Activated naive CD4-positive, alpha-beta T cell treated with anti-CD3 and anti-CD28 coated beads, Interleukin-2, amount 50 U/mL, for 72 hours (primary cell): ENCODE data around the gene ZNF487. TPM values are rescaled to one million over a fixed set of nuclear protein-coding genes. Genes with fewer than 3 reads are reported as not detected.
"Not testable (repeated sequence)": the region's sequence is repeated elsewhere in the genome, so short reads cannot be mapped to it uniquely, and the experiment has no call there.

Experiments
- ATAC-seq, 2 donors: fragments of 150-1000 bp; cut with Tn5 transposase; 2 replicates each; pipeline ENCODE4 v1.10.0; 2021; ENCODE audit warnings: mild to moderate bottlenecking in 2 of 2, moderate library complexity in 2 of 2
- DNase-seq, 2 donors: peaks; one replicate each; pipeline ENCODE4 v3.0.0; 2021 to 2022; ENCODE audit warnings: low spot score in 2 of 2
- H3K27ac Mint-ChIP-seq, 2 donors: one replicate each; pipeline ENCODE4 v1.8.0; 2022; ENCODE audit warnings: mild to moderate bottlenecking in 2 of 2, mixed read lengths in 2 of 2
- H3K36me3 Mint-ChIP-seq, 2 donors: one replicate each; pipeline ENCODE4 v1.8.0; 2022; ENCODE audit warnings: mixed read lengths in 2 of 2
- H3K9me3 Mint-ChIP-seq, 2 donors: one replicate each; pipeline ENCODE4 v1.8.0; 2022; ENCODE audit warnings: mixed read lengths in 2 of 2
- total RNA-seq, 2 donors: library from RNA; stranded (reverse); gene quantifications; one replicate each; pipeline ENCODE4 v1.2.3, GENCODE V29; 2022

ZNF487 gene
- 1 to 10 TPM; 2.7 to 4.1 TPM for total RNA-seq

DNA sequence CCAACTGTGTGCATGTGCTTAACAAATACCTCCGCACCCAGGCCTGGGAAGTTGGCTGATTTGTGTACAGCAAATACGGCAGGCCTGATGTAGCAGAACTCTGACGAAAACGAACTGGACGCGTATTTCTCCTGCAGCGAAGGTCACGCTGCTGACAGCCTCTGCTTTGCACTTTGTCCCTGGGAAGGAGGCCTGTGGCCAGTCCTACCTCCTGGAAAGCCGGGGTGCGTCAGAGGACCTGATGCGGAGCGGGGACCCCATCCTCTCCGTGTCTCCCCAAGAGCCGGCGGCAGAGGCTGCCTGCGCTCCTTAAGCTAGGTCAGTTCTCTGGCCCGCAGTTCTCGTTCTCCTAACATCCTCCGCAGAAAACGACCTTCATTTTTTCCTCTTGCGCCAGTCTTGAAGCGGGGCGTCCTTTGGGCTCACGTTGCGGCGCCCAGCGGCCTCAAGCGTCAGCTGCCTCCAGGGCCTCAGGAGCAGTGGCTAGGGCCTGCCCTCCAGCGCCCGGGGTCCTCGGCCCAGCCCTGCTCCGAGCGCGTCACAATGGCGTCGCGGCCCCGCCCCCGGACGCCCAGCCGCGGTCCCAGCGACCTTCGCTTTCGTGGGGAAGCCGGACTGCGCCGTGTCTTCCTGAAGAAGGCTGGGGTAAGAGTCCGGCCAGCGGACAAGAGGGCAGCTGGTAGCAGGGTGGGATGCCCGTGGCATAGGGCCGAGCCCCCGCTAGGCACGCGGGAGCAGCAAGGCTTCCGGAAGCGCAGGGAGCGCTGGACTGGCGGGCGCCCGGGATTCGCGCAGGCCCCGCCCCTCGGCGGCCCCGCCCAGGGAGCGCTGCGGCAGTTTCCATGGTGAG is at the start of gene ZNF487:
Gene ZNF487, plus strand, starts transcription at position 821 of the 850 bp plus-strand sequence. CDS start 38,703 bp downstream, outside the sequence.
- peak; percentile 96 to 97 for ATAC-seq
- H3K36me3 Mint-ChIP-seq, result peaks cover 6 to 7% of the 10 kb centered on the region in 2 donors
- peak; percentile 91 for DNase-seq
- H3K27ac Mint-ChIP-seq, result peak within 1 kb of the TSS; percentile 98 to 99
- H3K9me3 Mint-ChIP-seq, result no peaks in the 10 kb centered on the region

DNA sequence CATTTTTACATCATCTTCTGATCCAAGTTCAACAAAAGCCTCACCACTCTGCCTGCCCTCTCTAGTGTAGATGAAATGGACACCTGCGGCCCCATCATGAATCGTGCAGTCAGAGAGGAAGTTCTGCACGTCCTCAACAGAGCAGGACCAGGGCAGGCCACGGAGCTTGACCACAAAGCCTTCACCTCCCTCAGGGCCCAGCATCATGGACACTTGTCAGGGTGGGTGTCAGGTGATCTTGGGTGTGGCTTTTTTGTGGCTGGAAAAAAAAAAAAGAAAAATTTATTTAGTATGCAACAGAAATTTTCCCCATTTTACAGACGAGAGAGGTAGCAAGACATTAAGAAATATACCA is 49.3 kb upstream of the ZNF487 start:
- DNase-seq (no peak), ATAC-seq (no peak)
- Mint-ChIP-seq H3K9me3 (no peaks in the 10 kb centered on the region), H3K27ac (peak overlapping the region; percentile 39 to 95), H3K36me3 (peaks cover 36 to 49% of the 10 kb centered on the region in 2 donors)

DNA sequence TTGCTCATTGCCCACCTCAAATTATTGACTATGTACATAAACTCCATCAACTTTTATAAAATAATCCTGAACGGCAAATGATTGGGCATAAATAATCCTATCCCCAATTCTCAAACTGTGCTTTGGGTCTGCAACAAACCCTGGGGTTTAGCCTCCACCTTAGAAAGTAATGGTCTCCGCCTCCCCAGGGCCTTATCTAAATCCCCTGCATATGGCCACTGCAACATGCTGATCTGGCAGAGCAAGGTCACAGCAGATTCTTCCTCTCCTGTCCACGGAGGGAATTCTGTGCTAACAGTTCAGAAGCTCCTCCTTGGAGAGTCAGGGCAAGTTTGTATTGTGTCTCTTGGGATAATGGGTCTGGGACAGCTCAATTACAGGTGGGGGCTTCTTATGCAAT is 47.0 kb upstream of the ZNF487 start:
- Mint-ChIP-seq H3K9me3 (no peaks in the 10 kb centered on the region), H3K27ac (peak overlapping the region; percentile 33 to 50), H3K36me3 (peaks cover 55 to 67% of the 10 kb centered on the region in 2 donors)
- ATAC-seq, result no peak
- DNase-seq, result no peak

DNA sequence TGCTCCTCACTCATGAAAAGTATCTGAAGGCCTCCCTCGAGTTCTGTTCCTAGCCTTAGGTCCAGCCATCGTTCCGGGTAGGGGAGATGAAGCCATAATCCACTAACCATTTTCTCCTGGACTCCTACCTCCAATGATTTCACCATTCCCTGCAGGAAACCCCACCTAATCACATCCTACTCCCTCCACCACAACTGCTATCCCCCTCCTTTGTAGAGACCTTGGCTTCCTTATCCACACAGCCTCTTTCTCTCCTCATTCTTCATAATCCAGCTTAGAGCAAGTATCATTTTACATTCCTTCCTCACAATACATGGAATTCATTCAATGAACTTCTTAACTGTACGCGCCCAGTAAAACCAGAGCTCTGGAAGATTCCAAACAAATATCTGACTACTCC is 46.6 kb upstream of the ZNF487 start:
- peaks cover 59 to 71% of the 10 kb centered on the region in 2 donors for H3K36me3 Mint-ChIP-seq
- DNase-seq, result no peak
- no peaks in the 10 kb centered on the region for H3K9me3 Mint-ChIP-seq
- no peak for ATAC-seq
- H3K27ac Mint-ChIP-seq, result peak overlapping the region; percentile 33 to 50

DNA sequence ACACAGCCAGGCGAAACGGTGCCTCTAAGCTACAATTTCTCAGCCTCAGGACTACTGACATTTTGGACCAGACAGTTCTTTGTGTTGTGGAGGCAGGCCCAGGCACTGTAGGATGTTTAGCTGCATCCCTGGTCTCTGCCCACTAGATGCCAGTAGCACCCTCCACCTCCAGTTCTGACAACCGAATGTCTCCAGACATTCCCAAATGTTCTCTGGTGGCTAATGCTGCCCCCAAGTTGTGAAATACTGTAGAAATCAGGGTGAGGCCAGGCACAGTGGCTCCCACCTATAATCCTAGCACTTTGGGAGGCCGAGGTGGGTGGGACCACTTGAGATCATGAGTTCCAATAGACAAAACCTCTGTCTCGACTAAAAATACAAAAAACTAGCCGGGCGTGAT is 46.2 kb upstream of the ZNF487 start:
- Mint-ChIP-seq H3K36me3 (peaks cover 64 to 75% of the 10 kb centered on the region in 2 donors), H3K27ac (peak overlapping the region; percentile 33 to 50), H3K9me3 (no peaks in the 10 kb centered on the region)
- DNase-seq (no peak), ATAC-seq (no peak)

DNA sequence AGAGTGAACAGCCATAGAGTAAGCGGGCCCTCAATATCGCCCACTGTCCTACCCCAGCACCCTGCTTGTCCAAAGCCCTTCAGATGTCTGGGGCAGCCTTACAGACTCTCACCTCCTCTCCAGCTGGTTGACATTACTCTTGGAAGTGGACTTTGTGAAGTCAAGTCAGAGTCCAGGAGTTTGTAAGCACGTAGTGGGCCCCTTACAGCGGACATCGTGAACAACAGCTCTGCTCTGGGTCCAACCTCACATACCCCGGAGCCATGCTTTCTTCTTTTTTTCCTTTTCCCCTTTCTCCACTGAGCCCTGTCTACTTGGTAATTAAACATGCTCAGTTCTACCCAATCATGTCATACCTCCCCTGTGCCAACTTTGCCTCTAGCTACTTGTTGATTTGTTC is 45.4 kb upstream of the ZNF487 start:
- no peak for ATAC-seq
- DNase-seq, result no peak

DNA sequence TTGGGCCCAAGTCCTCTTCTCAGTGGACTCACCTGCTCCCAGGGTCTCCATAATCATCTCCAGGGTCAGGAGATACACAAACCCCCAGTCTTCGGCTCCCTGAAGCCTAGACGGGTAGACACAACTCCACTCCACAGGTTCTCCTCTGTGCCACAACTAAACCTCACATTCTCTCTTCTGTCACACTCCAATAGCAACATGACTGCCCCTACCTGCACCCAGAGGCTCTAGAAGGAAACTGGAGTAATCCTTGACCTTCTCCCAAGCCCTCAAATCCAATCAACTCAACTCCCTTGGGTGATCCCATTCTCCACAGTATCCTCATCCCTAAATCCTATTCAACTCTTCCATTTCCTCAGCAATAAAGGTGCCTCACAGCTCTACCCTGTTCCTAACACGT is 44.2 kb upstream of the ZNF487 start:
- Mint-ChIP-seq H3K9me3 (no peaks in the 10 kb centered on the region), H3K36me3 (peaks cover 62 to 78% of the 10 kb centered on the region in 2 donors), H3K27ac (peak overlapping the region; percentile 74 to 92)
- no peak for DNase-seq
- no peak for ATAC-seq

More for the DNA sequence above, 45.4 kb upstream of the ZNF487 start:
- H3K36me3 Mint-ChIP-seq, result peaks cover 71 to 81% of the 10 kb centered on the region in 2 donors
- no peaks in the 10 kb centered on the region for H3K9me3 Mint-ChIP-seq
- H3K27ac Mint-ChIP-seq, result peak overlapping the region; percentile 74 to 92

DNA sequence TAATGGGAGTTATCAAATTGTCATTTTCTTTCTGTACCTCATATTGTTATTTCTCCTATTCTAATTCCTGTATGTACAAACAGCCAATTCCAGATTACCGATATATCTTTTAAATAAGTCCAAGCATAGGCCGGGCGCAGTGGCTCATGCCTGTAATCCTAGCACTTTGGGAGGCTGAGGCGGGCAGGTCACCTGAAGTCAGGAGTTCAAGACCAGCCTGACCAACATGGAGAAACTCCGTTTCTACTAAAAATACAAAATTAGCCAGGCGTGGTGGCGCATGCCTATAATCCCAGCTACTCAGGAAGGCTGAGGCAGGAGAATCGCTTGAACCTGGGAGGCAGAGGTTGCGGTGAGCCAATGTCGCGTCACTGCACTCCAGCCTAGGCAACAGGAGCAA is 43.7 kb upstream of the ZNF487 start:
- ATAC-seq, H3K9me3 Mint-ChIP-seq, DNase-seq: not testable (repeated sequence)
- Mint-ChIP-seq H3K36me3 (peaks cover 63 to 77% of the 10 kb centered on the region in 2 donors), H3K27ac (peak overlapping the region; percentile 74 to 92)

DNA sequence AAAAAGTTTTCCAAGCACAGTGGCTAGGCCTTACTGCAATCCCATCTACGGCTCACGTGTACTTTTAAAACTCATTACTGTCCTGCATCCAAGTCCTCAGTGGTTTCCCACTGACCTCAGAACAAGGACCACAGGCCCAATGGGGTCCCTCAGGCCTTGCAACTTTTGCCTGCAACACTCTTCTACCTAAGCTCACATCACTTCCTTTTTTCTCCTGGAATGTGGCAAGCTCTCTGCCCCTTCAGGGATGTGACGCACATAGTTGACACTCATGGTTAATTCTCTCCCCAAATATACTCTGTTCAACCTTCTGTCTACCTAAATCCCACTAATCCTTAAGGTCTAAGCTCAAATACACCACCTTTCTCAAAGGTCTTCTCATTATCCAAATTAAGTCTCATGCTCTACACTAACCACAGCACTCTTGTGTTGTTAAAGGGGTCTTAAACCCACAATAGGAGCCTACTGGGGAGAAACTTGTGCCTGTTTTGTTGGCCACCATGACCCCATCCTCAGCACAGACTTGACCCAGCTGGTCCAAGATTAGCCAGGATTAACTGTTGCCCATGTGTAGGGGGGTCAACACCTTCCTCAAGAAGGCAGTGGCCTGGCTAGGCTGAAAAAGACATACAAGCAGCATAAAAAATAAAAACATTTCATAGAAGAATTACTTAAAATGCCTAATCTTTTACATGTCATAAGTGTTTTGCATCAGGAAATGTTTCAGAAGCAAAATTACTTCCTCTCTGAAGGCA is 43.1 kb upstream of the ZNF487 start:
- ATAC-seq (no peak), DNase-seq (no peak)
- peak overlapping the region; percentile 74 to 79 for H3K27ac Mint-ChIP-seq
- peaks cover 57 to 72% of the 10 kb centered on the region in 2 donors for H3K36me3 Mint-ChIP-seq
- H3K9me3 Mint-ChIP-seq, result no peaks in the 10 kb centered on the region

DNA sequence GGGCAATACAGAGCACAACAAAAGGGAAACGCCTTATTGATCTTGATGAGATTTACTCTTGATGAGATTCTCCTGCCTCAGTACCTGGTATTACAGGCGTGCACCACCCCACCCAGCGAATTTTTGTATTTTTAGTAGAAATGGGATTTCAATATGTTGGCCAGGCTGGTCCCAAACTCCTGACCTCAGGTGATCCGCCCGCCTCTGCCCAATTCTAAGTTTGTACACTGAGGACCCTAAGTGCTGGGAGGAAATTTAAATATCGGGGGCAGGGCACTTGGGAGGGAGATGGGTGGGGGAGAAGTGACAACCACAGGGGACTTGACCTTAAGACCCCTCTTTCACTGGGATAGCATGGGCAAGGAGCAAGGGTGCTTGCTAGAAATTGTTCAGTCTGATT is 42.0 kb upstream of the ZNF487 start:
- Mint-ChIP-seq H3K36me3 (peaks cover 53 to 65% of the 10 kb centered on the region in 2 donors), H3K9me3 (no peaks in the 10 kb centered on the region), H3K27ac (peak overlapping the region; percentile 81 to 98)
- ATAC-seq (no peak), DNase-seq (no peak)

DNA sequence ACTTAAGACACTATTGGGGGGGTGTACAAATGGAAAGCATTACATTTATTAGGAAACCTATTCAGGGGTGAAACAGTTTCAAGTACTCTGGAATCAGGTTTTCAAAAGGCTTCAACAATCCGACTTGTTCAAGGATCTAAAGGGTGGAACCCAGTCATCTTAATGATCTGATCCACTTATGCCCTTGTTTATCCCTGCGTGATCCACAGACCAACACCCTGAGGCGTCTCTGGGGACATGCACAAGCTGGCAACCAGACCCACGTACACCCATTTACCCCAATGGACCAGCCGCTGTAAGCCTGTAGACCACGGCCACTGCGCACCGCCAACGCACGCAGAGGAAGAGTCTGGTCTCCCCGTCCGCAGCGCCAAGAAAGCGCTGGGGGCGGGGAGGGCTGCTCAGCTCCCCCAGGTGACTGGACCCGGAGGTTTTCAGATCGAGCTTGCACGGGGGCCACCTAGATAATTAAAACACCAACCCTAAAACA is 41.3 kb upstream of the ZNF487 start:
- H3K36me3 Mint-ChIP-seq, result peaks cover 47 to 60% of the 10 kb centered on the region in 2 donors
- peak overlapping the region; percentile 81 to 98 for H3K27ac Mint-ChIP-seq
- no peaks in the 10 kb centered on the region for H3K9me3 Mint-ChIP-seq
- no peak for DNase-seq
- ATAC-seq, result no peak

DNA sequence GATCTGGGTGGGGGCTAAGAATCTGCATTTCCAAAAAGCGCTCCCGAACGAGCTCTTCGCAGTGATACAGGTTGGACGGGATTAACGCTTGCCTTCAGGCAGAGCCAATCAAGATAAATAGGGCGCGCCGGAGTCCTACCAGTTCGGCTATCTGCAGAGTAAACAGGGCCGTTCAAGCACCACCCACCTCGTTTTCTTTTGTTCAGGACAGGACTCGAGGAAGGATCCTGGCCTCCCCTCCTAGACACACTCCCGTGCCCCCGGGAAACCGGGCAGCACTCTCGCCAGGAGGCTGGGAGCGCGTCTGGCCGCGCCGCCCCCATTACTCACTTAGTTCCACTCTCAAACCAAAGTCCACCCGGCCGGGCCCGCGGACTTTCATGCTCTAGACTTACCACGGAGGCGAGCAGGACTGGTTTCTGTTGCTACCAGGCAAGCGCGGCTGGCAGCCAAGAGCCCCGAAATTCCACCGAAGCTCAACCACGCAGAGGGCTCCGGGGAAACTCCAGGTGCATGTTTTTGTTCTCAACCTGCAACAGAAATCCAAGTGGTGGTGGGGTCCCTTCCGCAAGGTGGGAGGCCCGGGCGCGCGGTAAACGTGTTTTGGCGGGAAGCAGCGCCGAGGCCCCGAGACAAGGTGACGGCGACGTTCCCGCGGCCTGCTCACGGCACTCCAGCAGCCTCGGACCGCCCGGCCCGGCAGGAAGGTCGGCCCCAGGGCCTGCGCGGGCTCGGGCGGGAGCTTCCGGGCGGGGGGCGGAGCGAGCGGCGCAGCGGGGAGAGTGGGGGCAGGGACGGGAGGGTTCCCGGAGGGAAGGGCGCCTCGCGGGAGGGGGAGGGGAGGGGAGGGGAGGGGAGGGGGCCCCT is 40.6 kb upstream of the ZNF487 start:
- peaks cover 45 to 58% of the 10 kb centered on the region in 2 donors for H3K36me3 Mint-ChIP-seq
- DNase-seq, result peak; percentile 77
- peak; percentile 59 to 70 for ATAC-seq
- no peaks in the 10 kb centered on the region for H3K9me3 Mint-ChIP-seq
- peak overlapping the region; percentile 81 to 98 for H3K27ac Mint-ChIP-seq

DNA sequence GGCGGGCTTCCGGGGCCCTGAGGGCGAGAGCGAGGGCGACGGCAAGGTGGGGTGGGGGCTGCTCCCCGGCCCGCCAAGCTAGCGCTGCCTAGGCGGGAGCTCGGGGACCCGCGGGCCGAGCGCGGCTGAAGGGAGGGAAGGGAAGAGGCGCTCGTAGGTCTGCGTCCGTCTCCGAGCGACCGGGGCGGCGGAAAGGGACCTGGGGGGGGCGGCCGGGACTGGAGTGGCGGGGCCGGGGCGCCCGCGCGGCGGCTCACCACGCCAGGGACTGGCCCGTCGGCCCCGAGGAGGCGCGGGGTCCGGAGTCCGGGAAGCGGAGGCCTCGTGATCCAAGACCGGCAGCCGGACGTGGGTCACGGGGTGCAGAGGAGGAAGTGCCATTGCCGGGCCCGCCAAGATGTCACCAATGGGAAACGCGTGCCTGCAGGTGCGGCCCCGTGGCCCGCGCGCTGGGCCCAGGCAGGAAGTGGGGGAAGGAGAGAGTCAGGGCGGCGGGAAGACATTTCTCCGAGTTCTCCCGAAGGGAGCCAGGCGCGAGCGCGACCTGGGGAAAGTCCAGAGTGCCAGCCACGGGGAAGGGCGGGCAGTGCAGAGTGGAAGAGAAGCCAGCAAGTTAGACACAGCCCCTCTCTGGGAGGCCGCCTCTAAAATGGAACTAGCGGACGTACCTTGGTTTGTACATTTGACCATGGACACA is 39.8 kb upstream of the ZNF487 start:
- H3K27ac Mint-ChIP-seq, result peak overlapping the region; percentile 81 to 98
- peaks cover 45 to 50% of the 10 kb centered on the region in 2 donors for H3K36me3 Mint-ChIP-seq
- no peaks in the 10 kb centered on the region for H3K9me3 Mint-ChIP-seq
- peak; percentile 82 to 84 for ATAC-seq
- peak; percentile 82 to 95 for DNase-seq

DNA sequence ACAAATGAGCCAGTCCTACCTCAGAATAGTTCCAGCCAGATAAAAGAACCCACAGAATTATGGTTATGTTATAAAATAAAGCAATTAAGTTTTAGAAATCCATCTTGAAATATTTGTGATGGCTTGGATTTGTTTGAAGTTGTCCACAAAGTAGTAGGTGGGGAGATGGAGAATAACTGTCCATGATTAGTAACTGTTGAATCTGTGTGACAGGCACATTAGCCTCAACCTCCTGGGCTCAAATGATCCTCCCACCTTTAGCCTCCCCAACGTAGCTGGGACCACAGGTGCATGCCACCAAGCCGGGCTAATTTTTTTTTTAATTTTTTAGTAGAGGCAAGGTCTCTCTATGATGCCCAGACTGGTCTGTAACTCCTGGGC is 38.0 kb upstream of the ZNF487 start:
- Mint-ChIP-seq H3K9me3 (no peaks in the 10 kb centered on the region), H3K27ac (peak overlapping the region; percentile 81 to 93), H3K36me3 (peaks cover 37 to 41% of the 10 kb centered on the region in 2 donors)
- ATAC-seq, result no peak
- no peak for DNase-seq

DNA sequence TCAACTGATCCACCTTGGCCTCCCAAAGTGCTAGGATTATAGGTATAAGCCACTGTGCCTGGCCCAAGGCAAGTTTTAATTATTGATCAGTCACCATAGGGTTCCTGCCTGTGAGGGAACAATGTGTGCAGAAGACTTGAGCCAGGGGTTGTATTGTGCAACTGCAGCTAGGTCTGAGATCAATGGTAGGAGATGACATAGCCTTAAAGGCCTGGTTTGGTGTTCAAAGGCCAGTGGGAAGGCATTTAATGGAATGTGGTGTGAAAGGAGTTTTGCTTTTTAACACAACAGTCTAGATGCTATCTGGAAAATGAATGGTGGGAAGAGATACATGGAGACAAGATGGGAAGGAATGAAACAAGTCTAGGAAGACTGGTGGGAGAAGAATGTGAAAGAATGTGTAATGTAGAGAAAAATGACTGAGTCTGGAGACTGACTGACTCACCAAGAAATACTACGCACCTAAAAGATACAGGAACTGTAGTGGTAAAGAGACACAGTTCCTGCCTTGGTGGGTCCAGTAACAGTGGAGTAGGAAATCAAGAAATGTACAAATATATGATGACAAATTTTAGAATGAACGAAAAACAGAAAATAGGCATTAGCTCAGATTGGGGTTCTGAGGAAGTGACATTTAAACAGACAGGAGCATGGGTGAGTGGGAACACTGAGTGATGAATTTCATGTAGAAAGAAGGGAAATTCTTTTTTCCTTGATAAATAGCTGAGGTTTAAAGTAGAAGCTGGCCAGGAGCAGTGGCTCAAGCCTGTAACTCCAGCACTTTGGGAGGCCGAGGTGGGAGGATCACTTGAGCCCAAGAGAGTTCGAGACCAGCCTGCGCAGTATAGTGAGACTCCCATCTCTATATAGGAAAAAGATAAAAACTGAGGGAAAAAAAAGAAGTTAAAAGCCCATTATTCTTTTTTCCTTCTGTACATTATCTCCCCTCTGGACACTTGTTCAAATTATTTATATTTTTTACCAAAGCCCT is 37.3 kb upstream of the ZNF487 start:
- Mint-ChIP-seq H3K36me3 (peaks cover 40 to 44% of the 10 kb centered on the region in 2 donors), H3K27ac (peak overlapping the region; percentile 81 to 93), H3K9me3 (no peaks in the 10 kb centered on the region)
- ATAC-seq (peak; percentile 55 to 57), DNase-seq (no peak)
